GM23248 (cell line): Measurements from ENCODE around the gene HYAL4. TPM values are rescaled to one million over a fixed set of nuclear protein-coding genes. Genes with fewer than 3 reads are reported as not detected.

Source experiments
- DNase-seq: peaks from one replicate; pipeline ENCODE4 v3.0.0-alpha.2; 2015
- H2AFZ ChIP-seq: fragments of 200-600 bp; sonication (generic); 2 replicates; pipeline ENCODE4 v1.6.1; 2016; ENCODE audit warnings: antibody characterized with exemption
- H3F3A ChIP-seq: fragments of 200-600 bp; sonication (generic); 2 replicates; pipeline ENCODE4 v1.6.1; 2016; ENCODE audit warnings: mild to moderate bottlenecking, antibody characterized with exemption, mixed run types; ENCODE audit not compliant: insufficient read depth
- H3K27ac ChIP-seq: fragments of 200-600 bp; sonication (generic); 2 replicates; pipeline ENCODE4 v1.5.1; 2016; ENCODE audit warnings: mild to moderate bottlenecking
- H3K27me3 ChIP-seq: fragments of 200-600 bp; sonication (generic); replicated peaks from 2 replicates; pipeline ENCODE4 v1.6.1; 2016; ENCODE audit warnings: mild to moderate bottlenecking; ENCODE audit not compliant: insufficient read depth
- H3K36me3 ChIP-seq: fragments of 200-600 bp; sonication (generic); 2 replicates; pipeline ENCODE4 v1.6.1; 2016; ENCODE audit warnings: low read depth, mild to moderate bottlenecking
- H3K4me1 ChIP-seq: fragments of 200-600 bp; sonication (generic); 2 replicates; pipeline ENCODE4 v1.6.1; 2016; ENCODE audit warnings: mild to moderate bottlenecking; ENCODE audit not compliant: insufficient read depth
- H3K4me2 ChIP-seq: fragments of 200-600 bp; sonication (generic); one replicate; pipeline ENCODE4 v1.6.1; 2016; ENCODE audit warnings: mild to moderate bottlenecking; ENCODE audit not compliant: unreplicated experiment
- H3K4me3 ChIP-seq: fragments of 200-600 bp; sonication (generic); 2 replicates; pipeline ENCODE4 v1.5.1; 2016; ENCODE audit warnings: mild to moderate bottlenecking
- H3K79me2 ChIP-seq: fragments of 200-600 bp; sonication (generic); 2 replicates; pipeline ENCODE4 v1.6.1; 2016; ENCODE audit warnings: mild to moderate bottlenecking; ENCODE audit not compliant: insufficient read depth
- H3K9ac ChIP-seq: fragments of 200-600 bp; sonication (generic); 2 replicates; pipeline ENCODE4 v1.6.1; 2016; ENCODE audit warnings: mild to moderate bottlenecking
- H3K9me2 ChIP-seq: fragments of 200-600 bp; sonication (generic); 2 replicates; pipeline ENCODE4 v1.6.1; 2016; ENCODE audit warnings: mixed run types, mild to moderate bottlenecking, moderate library complexity; ENCODE audit not compliant: insufficient read depth
- H3K9me3 ChIP-seq: fragments of 200-600 bp; sonication (generic); one replicate; pipeline ENCODE4 v1.6.1; 2017; ENCODE audit warnings: low read depth
- H4K20me1 ChIP-seq: fragments of 200-600 bp; sonication (generic); 2 replicates; pipeline ENCODE4 v1.6.0; 2016; ENCODE audit not compliant: insufficient read depth
- EZH2 ChIP-seq: fragments of 200-600 bp; sonication (generic); IDR thresholded peaks from 2 replicates; pipeline ENCODE4 v1.6.1; 2018; ENCODE audit warnings: antibody characterized with exemption, mild to moderate bottlenecking; ENCODE audit not compliant: insufficient read depth, poor library complexity, severe bottlenecking
- EZH2phosphoT487 ChIP-seq: fragments of 200-600 bp; sonication (generic); IDR thresholded peaks from 2 replicates; pipeline ENCODE4 v1.6.1; 2018; ENCODE audit warnings: antibody characterized with exemption, moderate library complexity, mild to moderate bottlenecking, low read depth; ENCODE audit not compliant: insufficient read depth
- WGBS, 2 experiments: methylation state at CpG; one replicate each; pipeline ENCODE4 v1.1.6; 2015 to 2017; ENCODE audit warnings: low lambda C conversion rate in 2 of 2, low coverage in 1 of 2; ENCODE audit errors: missing lambda C conversion rate in 2 of 2; 5-methylcytosine and 5-hydroxymethylcytosine counted together
- in situ Hi-C: fragments of 300-500 bp; cut with MboI; formaldehyde crosslinking; loops from 2 replicates; pipeline ENCODE4 v1.15.0; 2020
- polyA plus RNA-seq: library from polyadenylated mRNA; unstranded; fragments of >200 nt; fragmentation: Nextera tagmentation; extraction: Ambion mirVana; gene quantifications from 2 replicates; pipeline ENCODE4 v1.2.1, GENCODE V29; 2016
- total RNA-seq: library from RNA; depleted of rRNA; stranded (reverse); fragments of >200 nt; shearing (Covaris generic); gene quantifications from 2 replicates; pipeline ENCODE4 v1.2.3, GENCODE V29; 2014

HYAL4 gene
- total and polyA plus RNA-seq, 2 experiments from 2014 or later = not detected

- Histone ChIP-seq H3K79me2 (no peaks in the 10 kb centered on the region), H4K20me1 (no peaks in the 10 kb centered on the region), H3K27me3 (no peaks in the 10 kb centered on the region; the same call in 1 of the 2 replicates), H2AFZ (no peak overlapping the region), H3K9me3 (no peaks in the 10 kb centered on the region), H3K36me3 (no peaks in the 10 kb centered on the region), H3K4me2 (no peak overlapping the region), H3K4me1 (no peaks in the 10 kb centered on the region), H3K9me2 (no peaks in the 10 kb centered on the region), H3K9ac (no peak overlapping the region), H3F3A (no peaks in the 10 kb centered on the region), H3K27ac (no peak overlapping the region), H3K4me3 (no peak overlapping the region)
- in situ Hi-C loops = loop anchor here (10.0 kb wide), 1 partner anchor 226 kb away; no protein-coding TSS in a partner anchor
- TF ChIP-seq EZH2 = no peak
- TF ChIP-seq EZH2phosphoT487 = no peak
- DNase-seq = no peak
These were observed 15.9 kb downstream of the HYAL4 start for GRCh38 chr7:123860848-123861247.

GRCh38 chr7:123862775-123863174 lies 17.8 kb downstream of the HYAL4 start:
- H3K9ac ChIP-seq = no peak overlapping the region
- no peaks in the 10 kb centered on the region for H3K4me1 ChIP-seq
- no peak overlapping the region for H3K4me2 ChIP-seq
- no peak overlapping the region for H3K27ac ChIP-seq
- H3K36me3 ChIP-seq = no peaks in the 10 kb centered on the region
- no peaks in the 10 kb centered on the region for H3F3A ChIP-seq
- no peak overlapping the region for H2AFZ ChIP-seq
- no peak for TF ChIP-seq EZH2phosphoT487
- TF ChIP-seq EZH2 = no peak
- H3K4me3 ChIP-seq = no peak overlapping the region
- H4K20me1 ChIP-seq = no peaks in the 10 kb centered on the region
- H3K9me3 ChIP-seq = no peaks in the 10 kb centered on the region
- H3K27me3 ChIP-seq = no peaks in the 10 kb centered on the region; the same call in 1 of the 2 replicates
- no peak for DNase-seq
- in situ Hi-C loops = loop anchor here (10.0 kb wide), 1 partner anchor 228 kb away; no protein-coding TSS in a partner anchor
- H3K9me2 ChIP-seq = no peaks in the 10 kb centered on the region
- H3K79me2 ChIP-seq = no peaks in the 10 kb centered on the region

GRCh38 chr7:123863461-123863860 lies 18.5 kb downstream of the HYAL4 start:
- Histone ChIP-seq H3K4me1 (no peaks in the 10 kb centered on the region), H3F3A (no peaks in the 10 kb centered on the region), H3K4me2 (no peak overlapping the region), H3K79me2 (no peaks in the 10 kb centered on the region), H3K27me3 (peaks cover 3% of the 10 kb centered on the region), H2AFZ (no peak overlapping the region), H4K20me1 (no peaks in the 10 kb centered on the region), H3K9me2 (no peaks in the 10 kb centered on the region), H3K27ac (no peak overlapping the region), H3K9me3 (no peaks in the 10 kb centered on the region), H3K4me3 (no peak overlapping the region), H3K9ac (no peak overlapping the region), H3K36me3 (no peaks in the 10 kb centered on the region)
- DNase-seq = no peak
- WGBS, 2 experiments = 35 to 41% methylated on average over 1 of the region's 1 CpG
- TF ChIP-seq EZH2phosphoT487 = no peak
- TF ChIP-seq EZH2 = no peak
- in situ Hi-C loops = loop anchor here (10.0 kb wide), 1 partner anchor 229 kb away; no protein-coding TSS in a partner anchor

- 9 to 24% methylated on average over 1 of the region's 1 CpG for WGBS, 2 experiments
- Histone ChIP-seq H3K9ac (no peak overlapping the region), H3K79me2 (no peaks in the 10 kb centered on the region), H4K20me1 (no peaks in the 10 kb centered on the region), H3K9me3 (no peaks in the 10 kb centered on the region), H3K4me3 (no peak overlapping the region), H3F3A (no peaks in the 10 kb centered on the region), H3K9me2 (no peaks in the 10 kb centered on the region), H2AFZ (no peak overlapping the region), H3K4me1 (no peaks in the 10 kb centered on the region), H3K4me2 (no peak overlapping the region), H3K36me3 (no peaks in the 10 kb centered on the region), H3K27ac (no peak overlapping the region), H3K27me3 (peaks cover 7% of the 10 kb centered on the region)
- TF ChIP-seq EZH2 (no peak), EZH2phosphoT487 (no peak)
- in situ Hi-C loops = loop anchor here (10.0 kb wide), 1 partner anchor 229 kb away; no protein-coding TSS in a partner anchor
- DNase-seq = no peak
These were observed 19.0 kb downstream of the HYAL4 start for GRCh38 chr7:123864012-123864411.

- WGBS, 2 experiments = 21 to 23% methylated on average over 3 of the region's 3 CpGs
- Histone ChIP-seq H3K27me3 (peaks cover 7% of the 10 kb centered on the region), H3K9me3 (no peaks in the 10 kb centered on the region), H3K36me3 (no peaks in the 10 kb centered on the region), H3F3A (no peaks in the 10 kb centered on the region), H3K4me1 (no peaks in the 10 kb centered on the region), H3K9me2 (no peaks in the 10 kb centered on the region), H3K27ac (no peak overlapping the region), H3K4me2 (no peak overlapping the region), H2AFZ (no peak overlapping the region), H3K4me3 (no peak overlapping the region), H3K79me2 (no peaks in the 10 kb centered on the region), H4K20me1 (no peaks in the 10 kb centered on the region), H3K9ac (no peak overlapping the region)
- TF ChIP-seq EZH2phosphoT487 (no peak), EZH2 (no peak)
- no peak for DNase-seq
- in situ Hi-C loops = loop anchor here (10.0 kb wide), 1 partner anchor 230 kb away; no protein-coding TSS in a partner anchor
These were observed 19.5 kb downstream of the HYAL4 start for GRCh38 chr7:123864436-123864835.
